HG03039 (cell line): ENCODE data around the gene C19orf85.
"Not testable (repeated sequence)": the region's sequence is repeated elsewhere in the genome, so short reads cannot be mapped to it uniquely, and the experiment has no call there.

Source experiments
- ATAC-seq: cut with Tn5 transposase; IDR thresholded peaks from one replicate; pipeline ENCODE4 v1.9.1; 2021; ENCODE audit warnings: mild to moderate bottlenecking, moderate library complexity; ENCODE audit not compliant: unreplicated experiment

Gene C19orf85

GRCh38 chr19:55442372-55442961 is 22.1 kb downstream of the C19orf85 start:
- no peak for ATAC-seq

DNA sequence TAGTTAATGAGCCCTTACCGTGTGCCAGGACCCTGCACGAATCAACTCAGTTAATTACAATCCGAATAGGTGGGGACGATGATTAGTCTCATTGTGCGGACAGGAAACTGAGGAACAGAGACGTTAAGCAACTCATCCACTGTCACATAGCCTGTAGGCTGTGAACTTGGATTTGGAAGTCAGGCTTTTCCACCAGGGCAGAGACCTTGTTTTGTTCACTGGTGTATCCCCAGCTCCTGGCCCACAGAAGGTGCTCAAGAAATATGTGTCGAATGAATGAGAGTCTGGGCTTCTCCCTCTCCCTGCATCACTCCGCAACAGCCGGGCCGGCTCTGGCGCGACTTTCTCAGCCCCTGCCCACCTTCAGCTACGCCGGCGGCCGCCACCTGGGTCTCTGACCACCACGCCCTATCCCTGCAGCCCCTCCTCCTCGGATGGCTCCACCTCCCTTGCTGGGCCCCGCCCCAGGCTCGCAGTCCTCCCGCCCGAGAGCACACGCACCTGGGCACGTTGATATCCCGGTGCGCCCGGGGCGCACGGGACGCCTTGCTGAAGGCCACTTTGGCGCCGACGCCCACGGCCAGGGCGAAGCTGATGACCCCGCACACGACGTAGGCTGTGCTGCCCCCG is 22.7 kb downstream of the C19orf85 start:
- no peak for ATAC-seq

DNA sequence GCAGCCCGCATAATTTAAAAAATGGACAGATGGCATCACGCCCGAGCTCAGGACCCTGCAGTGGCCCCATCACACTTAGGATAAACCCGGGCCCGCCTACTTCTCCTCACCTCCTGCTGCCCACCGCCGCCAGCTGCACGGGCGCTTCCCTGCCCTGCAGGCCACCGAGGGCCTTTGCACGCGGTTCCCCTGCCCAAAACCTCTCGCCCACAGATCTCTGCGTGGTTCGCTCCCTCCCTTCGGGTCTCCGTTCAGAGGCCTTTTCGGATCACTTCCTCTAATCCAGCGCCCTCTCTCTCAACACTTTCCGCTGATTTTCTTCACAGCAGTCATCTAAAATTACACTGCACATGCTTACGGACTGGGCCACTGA is 23.2 kb downstream of the C19orf85 start:
- ATAC-seq = no peak

GRCh38 chr19:55440411-55441105 is 24.0 kb downstream of the C19orf85 start:
- ATAC-seq = no peak

- ATAC-seq = no peak
Observed at GRCh38 chr19:55439052-55439451, 25.5 kb downstream of the C19orf85 start.

DNA sequence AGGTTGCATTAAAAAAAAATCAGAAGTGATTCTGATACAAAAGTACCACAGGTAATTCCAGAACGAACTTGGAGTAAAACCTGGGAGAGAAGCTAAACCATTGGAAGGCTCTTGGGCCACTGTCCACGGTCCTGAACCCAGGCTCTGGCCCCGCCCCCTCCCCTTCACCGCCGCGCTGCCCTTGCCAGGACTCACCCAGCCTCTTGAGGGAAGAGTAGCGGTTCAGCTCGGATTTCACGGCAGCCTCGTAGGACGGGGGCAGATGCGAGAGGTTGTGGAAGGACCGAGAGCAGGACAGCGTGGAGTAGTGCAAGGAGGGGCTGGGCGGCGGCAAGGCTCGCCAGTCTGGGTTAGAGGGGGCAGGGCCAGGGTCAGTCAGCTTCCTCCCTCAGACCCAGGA is 27.1 kb downstream of the C19orf85 start:
- no peak for ATAC-seq

GRCh38 chr19:55436847-55437246 is 27.7 kb downstream of the C19orf85 start:
- ATAC-seq = no peak

DNA sequence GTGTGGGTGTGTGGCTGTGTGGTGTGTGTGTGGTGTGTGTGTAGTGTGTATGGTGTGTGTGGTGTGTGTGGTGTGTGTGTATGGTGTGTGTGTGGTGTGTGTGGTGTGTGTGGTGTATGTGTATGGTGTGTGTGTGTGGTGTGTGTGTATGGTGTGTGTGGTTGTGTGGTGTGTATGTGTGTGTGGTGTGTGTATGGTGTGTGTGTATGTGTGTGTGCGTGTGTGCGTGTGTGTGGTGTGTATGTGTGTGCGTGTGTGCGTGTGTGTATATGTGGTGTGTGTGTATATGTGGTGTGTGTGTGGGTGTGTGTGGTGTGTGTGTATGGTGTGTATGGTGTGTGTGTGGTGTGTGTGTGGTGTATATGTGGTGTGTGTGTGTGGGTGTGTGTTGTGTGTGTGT is 29.5 kb downstream of the C19orf85 start:
- no peak for ATAC-seq

- ATAC-seq = no peak
Observed at GRCh38 chr19:55434356-55434919, 30.1 kb downstream of the C19orf85 start.

DNA sequence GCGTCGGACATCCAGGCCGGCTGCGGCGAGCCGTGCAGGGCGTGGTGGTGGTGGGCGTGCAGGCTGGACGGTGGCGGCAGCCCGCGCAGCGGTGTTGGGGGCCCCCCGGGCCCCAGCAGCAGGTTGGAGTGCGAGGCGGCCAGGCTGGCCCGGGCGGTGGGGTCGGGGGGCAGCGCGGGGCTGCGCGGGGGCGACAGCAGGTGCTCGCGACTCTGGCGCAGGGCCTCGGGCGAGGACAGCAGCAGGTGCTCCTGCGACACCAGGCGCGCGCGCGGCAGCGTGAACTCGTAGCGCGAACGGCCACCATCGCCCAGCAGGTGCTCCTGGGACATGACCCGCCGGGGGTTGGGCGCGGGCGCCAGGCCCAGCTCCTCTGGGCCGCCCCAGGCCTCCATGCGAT is 31.3 kb downstream of the C19orf85 start:
- ATAC-seq = no peak

DNA sequence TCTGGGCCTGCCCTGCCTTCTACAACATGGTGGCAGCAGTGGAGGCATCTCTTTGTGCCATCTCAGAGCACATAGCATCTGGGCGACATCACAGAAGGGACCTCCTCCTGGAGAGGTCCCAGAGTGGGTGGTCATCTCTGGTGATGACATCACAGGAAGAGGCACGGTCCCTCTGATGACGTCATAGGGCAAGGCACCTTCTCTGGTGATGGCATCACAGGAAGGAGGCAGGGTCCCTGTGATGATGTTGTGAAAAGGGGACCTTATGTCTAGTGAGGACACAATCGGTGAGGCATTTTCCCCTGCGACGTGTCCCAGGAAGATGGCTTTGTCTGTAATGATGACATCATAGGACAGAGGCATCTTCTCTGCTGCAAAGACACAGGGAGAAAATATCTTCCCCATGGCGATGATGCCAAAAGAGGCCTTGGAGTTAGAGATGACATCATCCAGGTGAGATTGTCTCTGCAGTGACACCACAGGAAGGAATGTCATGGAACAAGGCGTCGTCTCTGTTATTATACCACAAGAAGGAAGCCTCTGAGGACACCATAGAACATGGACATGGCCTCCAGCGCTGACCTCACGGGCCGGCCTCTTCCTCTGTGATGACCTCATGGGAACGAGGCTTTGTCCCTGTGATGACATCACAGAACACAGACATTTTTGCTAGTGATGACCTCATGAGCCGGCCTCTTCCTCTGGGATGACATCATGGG is 32.2 kb downstream of the C19orf85 start:
- ATAC-seq = no peak

DNA sequence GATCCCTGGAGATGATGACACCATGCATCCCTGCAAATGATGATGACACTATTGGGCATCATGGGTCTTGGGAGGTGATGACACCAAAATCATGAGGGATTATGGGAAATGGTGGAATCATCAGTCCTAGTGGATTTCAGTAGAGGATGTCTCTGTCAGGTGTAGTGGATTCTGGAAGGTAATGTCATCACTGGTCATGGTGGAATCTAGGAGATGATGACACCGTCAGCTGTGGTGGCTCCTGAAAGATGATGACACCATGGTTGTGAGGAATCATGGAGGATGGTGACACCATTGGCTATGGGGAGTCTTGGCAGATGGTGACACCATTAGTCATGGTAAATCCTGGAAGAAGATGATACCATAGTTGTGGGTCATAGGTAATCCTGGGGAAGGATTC is 33.4 kb downstream of the C19orf85 start:
- ATAC-seq = no peak

DNA sequence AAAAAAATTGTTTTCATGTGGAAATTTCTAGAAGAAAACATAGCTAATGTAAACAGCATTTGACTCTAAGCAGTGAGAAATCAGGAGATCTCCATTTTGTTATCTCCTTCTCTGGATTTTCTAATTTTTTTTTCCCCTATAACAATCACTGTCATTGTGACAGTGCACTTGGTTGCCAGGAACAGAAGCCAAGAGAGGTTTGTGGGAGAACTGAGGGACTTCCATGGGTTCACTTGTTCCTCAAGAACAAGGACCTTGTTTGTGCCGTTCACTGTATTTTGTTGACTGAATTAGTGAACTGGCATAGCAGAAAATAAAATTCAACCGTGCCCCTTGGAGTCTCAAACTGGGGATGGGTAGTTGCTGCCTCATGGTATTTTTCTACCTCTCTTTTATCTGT is 38.5 kb downstream of the C19orf85 start:
- ATAC-seq = no peak

- ATAC-seq = no peak
Observed at GRCh38 chr19:55424518-55424917, 40.0 kb downstream of the C19orf85 start.

- ATAC-seq = no peak
Observed at GRCh38 chr19:55423225-55424005, 41.1 kb downstream of the C19orf85 start.

GRCh38 chr19:55421281-55421680 is 43.3 kb downstream of the C19orf85 start:
- not testable (repeated sequence) for ATAC-seq

- ATAC-seq = no peak
Observed at GRCh38 chr19:55419624-55420236, 44.8 kb downstream of the C19orf85 start.

- ATAC-seq = no peak
Observed at GRCh38 chr19:55419103-55419502, 45.4 kb downstream of the C19orf85 start.

- no peak for ATAC-seq
Observed at GRCh38 chr19:55418185-55418584, 46.4 kb downstream of the C19orf85 start.
